HL-60/S4 treated with retinoic acid at 250 ng/mL for 4 days and 3 days (cell line): Measurements from ENCODE around the gene TNNC2.

Experiments used
- in situ Hi-C: fragments of 300-500 bp; cut with MboI; formaldehyde crosslinking; loops from 2 replicates; pipeline ENCODE4 v1.7.0; 2022; ENCODE audit warnings: low sequenced_read_pairs

The TNNC2 gene

DNA sequence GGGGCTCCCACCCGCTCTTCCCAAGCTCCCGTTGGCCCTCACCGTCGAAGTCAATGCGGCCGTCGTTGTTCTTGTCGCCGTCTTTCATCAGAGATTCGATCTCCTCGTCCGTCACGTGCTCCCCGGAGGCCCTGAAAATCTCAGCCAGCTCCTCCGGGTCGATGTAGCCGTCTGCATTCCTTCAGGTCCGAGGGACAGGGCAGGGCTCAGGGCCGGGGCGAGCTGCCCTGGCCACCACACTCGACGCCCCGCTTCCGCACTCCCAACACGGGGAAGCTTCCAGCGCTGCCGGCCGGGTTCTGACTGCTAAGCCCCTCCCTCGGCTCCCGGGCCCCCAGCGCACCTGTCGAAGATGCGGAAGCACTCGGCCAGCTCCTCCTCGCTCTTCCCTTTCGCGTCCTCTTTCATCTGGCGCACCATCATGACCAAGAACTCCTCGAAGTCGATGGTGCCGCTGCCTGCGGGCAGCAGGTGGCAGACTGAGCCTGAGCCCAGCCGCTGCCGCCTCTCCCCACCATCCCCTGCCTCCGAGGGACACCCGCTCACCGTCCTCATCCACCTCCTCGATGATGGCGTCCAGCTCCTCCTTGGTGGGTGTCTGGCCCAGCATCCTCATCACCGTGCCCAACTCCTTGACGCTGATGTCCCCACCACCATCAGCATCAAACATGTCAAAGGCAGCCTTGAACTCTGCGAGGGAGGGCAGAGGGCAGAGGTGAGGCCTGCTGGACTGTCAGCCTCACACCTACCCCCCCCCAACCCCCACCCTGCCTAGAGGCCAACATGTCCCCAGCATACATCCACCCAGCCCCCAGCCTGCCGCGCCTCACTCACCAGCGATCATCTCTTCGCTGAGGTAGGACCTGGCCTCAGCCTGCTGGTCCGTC, 2.9 kb downstream of the TNNC2 start:
- in situ Hi-C loops: no loop called here

DNA sequence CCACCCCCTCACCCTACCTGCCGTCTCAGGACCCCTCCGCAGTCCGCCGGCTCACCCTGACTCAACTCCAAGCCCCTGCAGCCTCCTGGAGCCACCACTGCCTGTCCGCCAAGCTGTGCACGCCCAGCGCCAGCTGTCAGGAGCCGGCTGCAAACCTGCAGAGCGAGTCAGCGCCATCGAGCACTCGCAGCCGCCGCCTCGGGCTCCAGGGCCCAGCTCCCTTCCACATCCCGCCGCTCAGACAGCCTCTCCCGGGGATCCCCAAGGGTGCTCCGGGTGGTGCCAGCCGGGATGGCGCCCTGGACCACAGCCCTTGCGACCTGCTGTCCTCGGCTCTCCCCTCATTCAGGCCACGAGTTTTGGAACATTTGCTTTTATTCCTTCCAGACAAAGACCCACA, 4.3 kb downstream of the TNNC2 start:
- in situ Hi-C loops: no loop called here

DNA sequence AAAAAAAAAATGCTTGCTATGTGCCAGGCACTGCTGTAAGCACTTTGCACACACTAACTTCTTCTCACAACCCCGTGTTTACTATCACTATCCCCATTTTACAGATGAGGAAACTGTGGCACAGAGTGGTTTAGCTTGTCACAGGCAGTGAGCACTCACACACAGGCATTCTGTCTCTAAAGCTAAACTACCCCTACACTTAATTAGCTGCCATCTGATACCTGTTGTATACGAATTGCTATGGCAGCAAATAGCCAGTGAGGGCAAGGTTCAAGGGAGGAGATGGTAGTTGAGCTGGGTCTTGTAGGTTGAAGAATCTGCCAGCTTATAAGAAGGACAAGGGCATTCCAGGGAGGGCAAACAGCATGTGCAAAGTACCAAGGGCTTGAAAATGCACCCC, 5.2 kb downstream of the TNNC2 start:
- in situ Hi-C loops: no loop called here

DNA sequence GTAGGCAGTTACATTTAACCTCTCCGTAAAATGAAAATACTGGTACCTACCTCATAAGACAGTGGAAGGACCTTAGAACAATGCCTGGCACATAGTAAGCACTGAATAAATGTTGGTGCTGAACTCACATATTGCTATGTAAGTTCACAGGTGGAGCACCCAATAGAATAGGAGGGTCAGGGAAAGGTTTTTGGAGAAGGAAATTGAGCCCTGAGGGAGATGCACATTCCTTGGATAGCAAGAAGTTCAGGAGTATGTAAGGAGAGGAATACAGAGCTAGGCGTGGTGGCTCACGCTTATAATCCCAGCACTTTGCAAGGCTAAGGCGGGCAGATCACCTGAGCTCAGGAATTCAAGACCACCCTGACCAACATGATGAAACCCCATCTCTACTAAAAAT, 7.6 kb downstream of the TNNC2 start:
- in situ Hi-C loops: no loop called here

DNA sequence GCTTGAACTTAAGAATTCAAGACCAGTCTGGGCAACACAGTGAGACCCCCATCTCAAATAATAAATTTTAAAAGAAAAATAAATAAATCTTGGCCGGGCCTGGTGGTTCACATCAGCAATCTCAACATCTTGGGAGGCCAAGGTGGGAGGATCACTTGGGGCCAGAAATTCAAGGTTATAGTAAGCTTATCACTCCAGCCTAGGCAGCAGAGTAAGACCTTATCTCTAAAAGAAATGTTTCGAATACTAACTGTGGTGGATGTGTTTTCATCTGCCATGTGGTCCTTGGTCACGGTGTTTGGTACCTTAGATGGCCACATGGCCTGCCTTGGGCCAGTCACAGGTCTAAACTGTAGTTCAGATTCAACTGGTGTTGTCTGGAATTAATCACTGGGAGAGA, 8.9 kb downstream of the TNNC2 start:
- in situ Hi-C loops: no loop called here

DNA sequence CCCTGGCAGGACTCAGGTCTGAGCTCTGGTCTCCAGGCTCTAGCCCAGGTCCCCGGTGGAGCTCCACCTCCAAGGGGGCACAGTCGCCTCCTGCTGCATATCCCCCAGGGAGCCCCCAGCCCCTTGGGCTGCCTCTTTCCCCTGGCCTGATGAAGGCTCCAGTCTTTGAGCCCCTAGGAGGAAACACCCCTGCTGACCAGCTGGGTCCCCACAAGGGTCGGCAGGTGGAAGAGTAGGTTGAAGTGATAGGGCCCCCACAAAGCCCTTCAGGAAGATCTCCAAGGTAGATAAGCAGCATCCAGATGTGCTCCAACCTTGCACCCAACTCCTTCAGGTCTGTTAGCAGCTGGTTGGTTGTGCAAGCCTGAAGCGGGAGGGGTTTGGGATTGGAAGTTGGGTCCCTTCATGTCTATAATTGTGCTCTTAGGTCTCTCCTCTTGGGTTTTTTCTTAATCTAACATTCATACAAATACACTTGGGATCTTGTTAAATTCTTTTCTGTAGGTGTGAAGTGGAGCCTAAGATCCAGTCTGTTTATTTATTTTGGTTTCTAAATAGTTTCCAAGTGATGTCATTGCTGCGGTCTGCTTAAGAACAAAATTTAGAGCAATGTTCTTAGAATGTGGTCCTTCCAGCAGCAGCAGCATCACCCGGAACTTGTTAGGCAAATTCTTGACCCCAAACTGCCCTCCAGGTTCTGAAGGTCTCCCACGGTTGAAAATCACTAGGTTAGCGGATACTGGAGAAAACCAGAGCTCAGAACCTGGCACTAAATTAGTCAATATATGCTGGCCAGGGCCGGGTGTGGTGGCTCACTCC, 9.5 kb downstream of the TNNC2 start:
- in situ Hi-C loops: no loop called here

DNA sequence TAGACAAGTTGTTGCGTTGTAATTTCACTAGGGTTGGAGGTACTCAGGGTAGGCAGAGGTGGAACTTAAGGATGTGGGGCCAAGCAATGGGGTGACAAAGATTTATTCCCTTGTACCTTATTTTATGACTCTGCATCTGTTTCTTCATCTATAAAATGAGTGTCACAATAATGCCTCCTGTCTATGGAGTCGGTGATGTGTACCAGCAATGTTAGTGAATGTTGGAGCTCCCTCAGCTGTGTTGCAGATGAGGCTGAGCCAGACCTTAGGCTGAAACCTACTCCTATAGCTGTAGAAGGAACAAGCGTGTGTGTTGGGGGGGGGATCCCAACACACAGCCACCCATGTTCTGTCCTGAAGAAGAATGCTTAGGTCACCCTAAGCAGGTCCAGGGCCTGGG, 10.2 kb downstream of the TNNC2 start:
- in situ Hi-C loops: no loop called here

DNA sequence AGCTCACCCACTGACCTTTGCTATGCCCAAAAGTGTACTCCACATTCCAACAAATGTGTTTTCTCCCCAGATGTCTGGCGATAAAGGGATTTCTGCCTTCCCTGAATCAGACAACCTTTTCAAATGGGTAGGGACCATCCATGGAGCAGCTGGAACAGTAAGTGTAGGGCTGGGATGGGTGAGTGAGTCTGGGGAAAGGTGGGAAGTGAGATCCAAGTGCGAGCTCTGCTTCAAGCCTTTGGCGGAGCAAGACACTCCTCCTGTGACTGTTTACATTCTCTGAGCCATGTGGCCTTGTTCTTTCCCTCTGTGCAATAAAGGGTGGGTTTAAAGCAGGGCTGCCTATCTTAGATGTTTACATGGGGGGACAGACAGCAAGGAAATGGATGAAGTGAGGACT, 12.8 kb downstream of the TNNC2 start:
- in situ Hi-C loops: no loop called here

DNA sequence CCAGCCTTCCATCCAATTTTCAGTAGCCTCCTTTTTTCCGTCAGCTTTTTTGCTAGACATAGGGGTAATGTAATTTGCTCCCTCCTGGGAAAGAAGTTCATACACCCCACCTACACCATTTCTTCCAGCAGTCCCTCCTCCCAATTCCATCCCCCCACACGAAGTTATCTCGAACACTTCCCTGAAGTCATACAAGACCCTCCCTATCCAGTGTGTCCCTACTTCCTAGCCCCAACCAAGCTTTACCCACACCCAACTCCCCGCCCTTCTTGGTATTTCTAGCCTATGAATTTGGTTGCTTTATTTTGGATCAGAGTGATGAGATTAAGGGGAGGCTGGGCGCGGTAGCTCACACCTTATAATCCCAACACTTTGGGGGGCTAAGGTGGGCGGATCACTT, 13.6 kb downstream of the TNNC2 start:
- in situ Hi-C loops: no loop called here

DNA sequence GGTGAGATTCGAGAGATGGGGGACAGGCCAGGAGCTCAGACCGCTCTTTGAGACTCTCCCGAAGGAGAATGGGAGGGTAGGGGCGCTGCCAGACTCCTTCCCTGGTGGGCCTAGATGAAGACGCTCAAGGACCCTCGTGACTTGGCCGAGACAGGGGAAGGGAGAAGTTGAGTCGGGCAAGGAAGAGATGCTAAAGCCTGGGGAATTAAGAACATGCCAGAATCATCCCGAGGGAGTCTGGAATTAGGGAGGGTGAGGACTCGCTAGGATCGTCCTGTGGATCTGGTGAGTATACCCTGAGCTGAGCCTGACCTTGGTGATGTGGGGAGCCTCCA, 14.1 kb downstream of the TNNC2 start:
- in situ Hi-C loops: no loop called here

DNA sequence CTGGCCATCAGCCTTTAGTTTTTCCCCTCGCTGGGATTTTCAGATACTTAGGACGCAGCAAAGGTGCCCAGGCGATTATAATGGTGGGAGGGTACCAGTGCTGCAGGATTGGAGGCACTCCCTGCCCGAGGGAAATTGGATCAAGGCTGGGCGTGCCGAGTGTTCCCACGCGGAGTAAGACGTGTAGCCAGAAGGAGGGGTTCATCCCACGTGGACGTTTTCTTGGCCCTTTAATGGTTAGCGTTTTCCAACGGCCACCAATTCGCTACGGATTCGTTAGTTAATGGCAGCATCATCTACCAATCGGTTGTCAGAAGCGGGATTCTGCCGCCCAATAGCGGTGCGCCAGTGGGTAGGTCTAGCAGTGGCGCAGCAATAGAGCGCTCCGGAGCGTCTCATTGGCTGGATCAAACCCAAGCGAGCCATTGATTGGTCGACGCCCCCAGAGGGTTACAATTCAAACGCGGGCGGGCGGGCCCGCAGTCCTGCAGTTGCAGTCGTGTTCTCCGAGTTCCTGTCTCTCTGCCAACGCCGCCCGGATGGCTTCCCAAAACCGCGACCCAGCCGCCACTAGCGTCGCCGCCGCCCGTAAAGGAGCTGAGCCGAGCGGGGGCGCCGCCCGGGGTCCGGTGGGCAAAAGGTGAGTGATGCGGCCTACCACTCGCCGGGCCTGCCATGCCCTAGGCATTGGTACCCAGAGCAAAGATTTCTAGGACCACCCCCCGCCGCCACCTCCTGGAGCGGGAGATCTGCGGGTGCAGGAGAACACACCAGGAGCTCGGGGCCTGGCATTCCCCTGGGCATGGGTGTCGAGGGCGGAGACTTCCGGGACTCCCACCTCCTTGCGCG, 14.7 kb downstream of the TNNC2 start, which contains the start of gene UBE2C:
Gene UBE2C, plus strand, starts transcription at position 488 of the 849 bp plus-strand sequence. Its CDS starts 52 bp downstream, at position 540.
- in situ Hi-C loops: no loop called here

DNA sequence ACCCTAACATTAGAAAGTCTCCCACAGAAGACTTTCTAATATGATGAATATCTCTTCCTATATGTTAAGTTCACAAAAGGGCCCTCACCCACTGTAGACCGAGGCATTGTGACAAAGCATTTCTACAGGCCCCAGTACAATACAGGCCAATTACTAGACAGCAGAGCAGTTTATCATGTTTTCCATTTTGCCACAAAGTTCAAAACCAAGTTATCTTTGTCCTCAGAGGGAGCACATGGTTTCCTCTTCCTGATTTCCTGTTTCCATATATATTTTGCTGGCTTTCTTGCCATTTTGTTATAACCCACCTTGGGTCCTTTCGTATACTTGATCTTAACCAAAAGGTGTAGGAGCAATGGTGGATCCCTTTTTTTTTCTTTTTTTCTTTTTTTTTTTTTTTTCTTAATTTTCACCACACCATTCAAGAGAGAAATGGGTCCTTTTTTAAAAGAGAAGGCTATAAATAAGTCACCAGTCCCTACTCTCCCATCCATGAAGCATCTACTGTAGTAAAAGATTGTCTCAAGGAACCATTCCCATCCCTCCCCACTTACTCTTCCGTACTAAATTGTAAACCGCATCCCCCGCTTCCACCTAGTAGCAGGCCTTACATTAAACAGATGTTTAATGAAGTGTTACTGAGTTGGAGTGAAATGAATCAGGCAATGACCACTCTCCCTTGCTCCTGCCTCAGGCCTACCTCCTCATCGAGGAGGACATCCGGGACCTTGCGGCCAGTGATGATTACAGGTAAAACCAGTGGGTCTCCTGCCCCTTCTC, 16.7 kb downstream of the TNNC2 start:
- in situ Hi-C loops: no loop called here

DNA sequence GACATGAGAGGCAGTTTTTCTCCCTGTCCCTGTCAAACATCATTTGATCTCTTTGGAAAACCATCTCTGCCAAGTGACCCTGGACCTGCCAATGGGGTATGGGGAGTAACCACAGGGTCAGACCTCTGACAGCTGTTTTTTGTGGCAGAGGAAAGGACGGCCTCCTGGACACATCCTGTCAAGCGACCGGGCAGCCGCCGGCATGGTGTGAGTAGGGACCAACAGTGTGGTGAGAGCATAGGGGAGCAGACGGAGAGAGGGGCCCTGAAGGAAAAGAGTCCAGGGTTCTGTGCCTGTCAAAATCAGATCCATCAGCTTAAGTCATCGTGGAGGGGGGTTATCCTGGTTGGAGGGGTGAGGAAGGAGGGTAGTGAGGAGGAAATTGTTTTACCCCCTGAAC, 25.3 kb downstream of the TNNC2 start:
- in situ Hi-C loops: no loop called here

DNA sequence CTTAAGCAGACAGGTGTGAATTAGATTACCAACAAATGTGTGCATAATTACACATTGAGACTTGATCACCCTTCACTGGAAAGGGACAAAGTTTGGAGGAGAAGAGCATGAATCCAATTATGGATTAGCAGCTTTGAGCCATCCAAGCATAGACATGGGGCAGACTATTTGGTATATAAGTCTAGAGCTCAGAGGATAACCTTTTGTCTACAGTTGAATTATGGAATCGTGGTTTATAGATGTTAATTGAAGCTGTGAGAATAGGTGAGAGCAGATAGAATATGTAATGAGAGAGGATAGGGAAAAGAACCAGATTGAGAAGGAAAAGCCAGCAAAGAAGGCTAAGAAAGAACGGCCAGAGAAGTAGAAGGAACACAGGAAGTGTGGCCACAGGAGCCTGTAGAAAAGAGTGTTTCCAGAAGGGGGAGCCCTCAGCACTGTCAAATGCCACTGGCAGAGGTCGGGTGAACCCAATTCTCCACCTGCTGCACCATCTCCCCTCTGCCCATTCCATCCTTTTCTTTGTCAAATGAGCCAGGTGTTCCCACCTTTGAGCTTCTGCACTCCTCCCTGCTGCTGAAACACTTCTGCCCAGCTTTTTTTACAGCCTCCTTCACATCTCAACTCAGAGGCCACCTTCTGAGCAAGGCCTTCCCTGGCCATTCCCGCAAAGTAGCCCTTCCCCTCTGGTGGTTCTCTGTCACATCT, 28.0 kb downstream of the TNNC2 start:
- in situ Hi-C loops: loop anchor here (25.0 kb wide), 1 partner anchor 563 kb away; no protein-coding TSS in a partner anchor

DNA sequence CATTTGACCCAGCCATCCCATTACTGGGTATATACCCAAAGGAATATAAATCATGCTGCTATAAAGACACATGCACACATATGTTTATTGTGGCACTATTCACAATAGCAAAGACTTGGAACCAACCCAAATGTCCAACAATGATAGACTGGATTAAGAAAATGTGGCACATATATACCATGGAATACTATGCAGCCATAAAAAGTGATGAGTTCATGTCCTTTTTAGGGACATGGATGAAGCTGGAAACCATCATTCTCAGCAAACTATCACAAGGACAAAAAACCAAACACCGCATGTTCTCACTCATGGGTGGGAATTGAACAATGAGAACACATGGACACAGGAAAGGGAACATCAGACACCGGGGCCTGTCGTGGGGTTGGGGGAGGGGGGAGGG, 29.2 kb downstream of the TNNC2 start:
- in situ Hi-C loops: loop anchor here (25.0 kb wide), 1 partner anchor 564 kb away; no protein-coding TSS in a partner anchor

DNA sequence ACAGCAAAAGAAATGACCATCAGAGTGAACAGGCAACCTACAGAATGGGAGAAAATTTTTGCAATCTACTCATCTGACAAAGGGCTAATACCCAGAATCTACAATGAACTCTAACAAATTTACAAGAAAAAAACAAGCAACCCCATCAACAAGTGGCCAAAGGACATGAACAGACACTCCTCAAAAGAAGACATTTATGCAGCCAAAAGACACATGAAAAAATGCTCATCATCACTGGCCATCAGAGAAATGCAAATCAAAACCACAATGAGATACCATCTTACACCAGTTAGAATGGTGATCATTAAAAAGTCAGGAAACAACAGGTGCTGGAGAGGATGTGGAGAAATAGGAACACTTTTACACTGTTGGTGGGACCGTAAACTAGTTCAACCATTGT, 29.6 kb downstream of the TNNC2 start:
- in situ Hi-C loops: loop anchor here (25.0 kb wide), 1 partner anchor 565 kb away; no protein-coding TSS in a partner anchor

DNA sequence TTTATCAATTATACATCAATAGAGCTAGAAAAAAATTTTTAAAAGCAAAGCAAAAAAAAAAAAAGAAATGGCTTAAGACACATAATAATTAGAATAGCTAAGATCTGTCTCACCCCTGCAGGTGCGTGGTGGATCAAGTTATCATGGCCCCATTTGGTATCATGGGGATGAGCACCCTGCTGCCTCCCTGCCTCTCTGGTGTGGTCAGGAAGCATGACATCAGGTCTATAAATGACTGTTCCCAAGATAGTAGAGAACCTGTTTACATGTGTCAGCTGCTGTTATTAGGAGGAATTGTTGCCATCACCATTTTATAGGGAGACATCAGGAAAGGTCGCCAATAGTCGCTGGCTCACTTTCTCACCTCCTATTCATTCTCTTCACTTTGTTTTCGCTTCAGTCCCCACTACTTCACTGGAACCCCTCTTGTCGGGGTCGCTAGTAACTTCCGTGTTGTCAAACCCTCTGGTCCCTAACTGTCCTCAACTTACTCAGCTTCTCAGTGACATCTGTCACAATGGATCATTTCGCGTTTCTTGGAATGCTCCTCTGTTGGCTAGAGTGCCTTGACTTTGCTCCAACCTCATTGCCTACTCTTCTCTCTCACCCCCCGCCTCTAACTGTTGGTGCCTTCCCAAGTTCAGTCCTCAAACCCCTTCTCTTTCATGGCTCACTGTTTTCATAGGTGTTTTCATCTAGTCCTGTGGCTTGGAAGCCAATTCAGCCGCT, 30.6 kb downstream of the TNNC2 start:
- in situ Hi-C loops: loop anchor here (25.0 kb wide), 1 partner anchor 566 kb away; no protein-coding TSS in a partner anchor

DNA sequence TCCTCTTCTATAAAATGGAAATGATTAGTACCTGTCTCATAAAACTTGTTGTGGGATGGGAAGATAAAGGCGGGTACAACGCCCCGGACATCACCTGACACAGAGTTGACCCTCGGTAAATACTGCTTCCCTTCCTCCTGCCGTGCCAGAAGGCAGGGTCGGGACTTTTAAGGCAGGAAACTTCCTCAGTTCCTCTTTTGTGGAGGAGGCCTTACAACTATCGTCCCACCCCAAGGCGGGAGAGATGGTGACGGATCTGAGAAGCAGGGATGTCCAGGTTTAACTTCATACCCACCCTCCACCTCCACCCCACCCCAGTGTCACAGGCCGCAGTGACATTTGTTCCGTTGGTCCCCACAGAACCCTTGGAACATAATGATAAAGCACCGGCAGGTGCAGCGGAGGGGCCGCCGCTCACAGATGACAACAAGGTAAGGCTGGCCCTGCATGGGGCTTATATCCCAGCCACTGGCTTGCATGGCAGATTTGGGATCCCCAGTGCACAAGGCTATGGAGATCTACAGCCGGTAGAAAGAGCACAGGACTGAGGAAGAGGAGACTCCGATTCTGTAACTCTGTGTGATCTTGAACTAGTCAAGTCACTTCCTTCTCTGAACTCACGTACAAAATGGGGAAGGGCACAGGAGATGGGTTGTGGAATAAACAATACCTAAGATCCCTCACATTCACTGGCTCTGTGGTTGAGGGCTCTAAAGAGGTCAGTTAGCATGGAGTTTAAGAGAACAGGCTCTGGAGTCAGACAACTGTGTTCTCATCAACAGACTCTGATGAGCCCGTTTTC, 34.6 kb downstream of the TNNC2 start:
- in situ Hi-C loops: loop anchor here (25.0 kb wide), 1 partner anchor 570 kb away; no protein-coding TSS in a partner anchor
